Lower lobe of right lung (tissue), 2 donors: Measurements from ENCODE around the gene FAT3. TPM values are rescaled to one million over a fixed set of nuclear protein-coding genes. Genes with fewer than 3 reads are reported as not detected.
A peak's percentile ranks its signal among the peaks of the same experiment; 100 is the strongest.

ENCODE experiments used
- ATAC-seq, 2 donors: fragments of 200-7000 bp; cut with Tn5 transposase; one replicate each; pipeline ENCODE4 v1.9.1; 2020 to 2022; ENCODE audit warnings: mild to moderate bottlenecking in 2 of 2, moderate library complexity in 2 of 2
- DNase-seq: peaks from one replicate; pipeline ENCODE4 v3.0.0-alpha.2; 2020
- H3K27ac ChIP-seq: fragments of 200-600 bp; one replicate; pipeline ENCODE4 v1.8.0; 2022
- H3K27me3 ChIP-seq: fragments of 200-600 bp; one replicate; pipeline ENCODE4 v1.8.0; 2022; ENCODE audit warnings: low read depth
- H3K36me3 ChIP-seq: fragments of 200-600 bp; one replicate; pipeline ENCODE4 v1.8.0; 2022; ENCODE audit warnings: mild to moderate bottlenecking
- H3K4me1 ChIP-seq: fragments of 200-600 bp; one replicate; pipeline ENCODE4 v1.8.0; 2022
- H3K4me3 ChIP-seq: fragments of 200-600 bp; one replicate; pipeline ENCODE4 v1.8.0; 2022; ENCODE audit warnings: mild to moderate bottlenecking
- H3K9me3 ChIP-seq: fragments of 200-600 bp; one replicate; pipeline ENCODE4 v1.8.0; 2022
- intact Hi-C: fragments of 100-400 bp; cut with DNase I; formaldehyde crosslinking; loops from one replicate; pipeline ENCODE4 v1.11.0; 2022
- total RNA-seq: library from RNA; stranded (reverse); fragmentation: NEBNext Ultra II Directional; extraction: Animal tissue kit (Norgen Biotek cat#: 25700); gene quantifications from one replicate; pipeline ENCODE4 v1.2.1, GENCODE V29; 2021
- TF ChIP-seq, protein P1 (sequence below): fragments of 200-600 bp; IDR thresholded peaks from one replicate; pipeline ENCODE4 v1.8.0; 2022; ENCODE audit warnings: antibody characterized with exemption, mild to moderate bottlenecking
- donor health status: DM: no; HTN: yes; CAD: no; lungs with severe emphysema.

Gene FAT3
- total RNA-seq, 1 donor from 2014 or later, result 7.9 TPM

DNA sequence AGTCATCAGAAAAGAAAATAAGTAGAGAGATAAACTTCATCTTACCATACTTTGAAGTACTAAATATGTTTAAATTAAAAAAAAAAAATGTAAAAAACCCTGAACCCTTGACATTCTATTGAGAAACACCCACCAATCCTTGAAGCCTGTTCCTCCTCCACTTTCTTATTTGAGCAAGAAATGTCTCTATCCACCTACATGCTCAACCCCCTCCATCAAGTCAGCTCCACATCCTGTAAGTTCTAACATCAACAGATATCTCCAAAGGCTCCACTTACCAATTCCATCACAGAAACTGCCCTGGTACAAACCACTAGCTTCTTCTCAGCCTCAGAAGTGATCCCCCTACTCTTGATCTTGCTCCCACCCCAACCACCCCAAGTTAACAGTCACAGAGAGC is 32.5 kb upstream of the FAT3 start:
- TF ChIP-seq, protein P1, sequence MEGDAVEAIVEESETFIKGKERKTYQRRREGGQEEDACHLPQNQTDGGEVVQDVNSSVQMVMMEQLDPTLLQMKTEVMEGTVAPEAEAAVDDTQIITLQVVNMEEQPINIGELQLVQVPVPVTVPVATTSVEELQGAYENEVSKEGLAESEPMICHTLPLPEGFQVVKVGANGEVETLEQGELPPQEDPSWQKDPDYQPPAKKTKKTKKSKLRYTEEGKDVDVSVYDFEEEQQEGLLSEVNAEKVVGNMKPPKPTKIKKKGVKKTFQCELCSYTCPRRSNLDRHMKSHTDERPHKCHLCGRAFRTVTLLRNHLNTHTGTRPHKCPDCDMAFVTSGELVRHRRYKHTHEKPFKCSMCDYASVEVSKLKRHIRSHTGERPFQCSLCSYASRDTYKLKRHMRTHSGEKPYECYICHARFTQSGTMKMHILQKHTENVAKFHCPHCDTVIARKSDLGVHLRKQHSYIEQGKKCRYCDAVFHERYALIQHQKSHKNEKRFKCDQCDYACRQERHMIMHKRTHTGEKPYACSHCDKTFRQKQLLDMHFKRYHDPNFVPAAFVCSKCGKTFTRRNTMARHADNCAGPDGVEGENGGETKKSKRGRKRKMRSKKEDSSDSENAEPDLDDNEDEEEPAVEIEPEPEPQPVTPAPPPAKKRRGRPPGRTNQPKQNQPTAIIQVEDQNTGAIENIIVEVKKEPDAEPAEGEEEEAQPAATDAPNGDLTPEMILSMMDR, result no peak
- ATAC-seq (no peak), DNase-seq (no peak)
- intact Hi-C loops, result no loop called here
- Histone ChIP-seq H3K4me1 (no peaks in the 10 kb centered on the region), H3K36me3 (no peaks in the 10 kb centered on the region), H3K4me3 (no peak overlapping the region), H3K27me3 (no peaks in the 10 kb centered on the region), H3K27ac (no peak overlapping the region), H3K9me3 (no peaks in the 10 kb centered on the region)

DNA sequence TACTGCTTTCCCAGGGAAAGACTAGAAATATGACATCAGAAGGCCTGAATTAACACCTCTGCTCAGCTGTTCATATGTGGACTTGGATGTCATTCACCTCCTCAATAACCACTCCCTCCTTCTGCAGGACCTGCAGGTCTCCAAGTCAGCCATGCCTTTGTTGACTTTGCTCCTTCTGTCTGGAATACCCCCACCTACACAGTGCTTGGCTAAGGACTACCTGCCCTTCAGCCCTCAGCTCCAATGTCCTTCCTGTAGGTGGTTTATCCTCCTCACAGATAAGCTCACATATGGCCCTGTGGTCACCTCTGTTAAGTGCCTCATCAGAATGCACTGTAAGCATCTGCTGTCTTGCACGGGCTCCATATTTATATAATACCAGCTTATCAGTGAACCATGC is 26.4 kb upstream of the FAT3 start:
- no peaks in the 10 kb centered on the region for H3K27me3 ChIP-seq
- H3K27ac ChIP-seq, result no peak overlapping the region
- H3K4me3 ChIP-seq, result no peak overlapping the region
- H3K36me3 ChIP-seq, result no peaks in the 10 kb centered on the region
- ATAC-seq, result no peak
- no peaks in the 10 kb centered on the region for H3K4me1 ChIP-seq
- intact Hi-C loops, result no loop called here
- TF ChIP-seq, protein P1, result no peak
- no peak for DNase-seq
- no peaks in the 10 kb centered on the region for H3K9me3 ChIP-seq

DNA sequence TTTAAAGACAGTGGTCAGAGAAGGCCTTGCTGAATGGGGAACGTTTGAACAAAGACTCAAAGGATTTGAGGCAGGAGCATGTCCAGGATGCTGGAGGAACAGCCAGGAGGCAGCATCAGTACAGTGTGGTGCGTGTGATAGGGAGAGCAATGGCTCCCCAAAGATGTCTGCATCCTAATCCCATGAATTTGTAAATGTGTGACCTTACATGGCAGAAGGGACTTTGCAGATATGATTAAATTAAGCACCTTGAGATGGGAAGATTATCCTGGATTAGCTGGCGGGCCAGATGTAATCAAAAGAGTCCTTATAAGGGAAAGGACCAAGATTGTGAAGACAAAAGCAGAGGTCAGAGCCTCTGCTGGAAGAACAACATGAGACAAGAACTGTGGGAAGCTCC is 24.6 kb upstream of the FAT3 start:
- DNase-seq, result no peak
- ATAC-seq, result no peak
- no peak overlapping the region for H3K4me3 ChIP-seq
- H3K4me1 ChIP-seq, result no peaks in the 10 kb centered on the region
- intact Hi-C loops, result no loop called here
- H3K27ac ChIP-seq, result no peak overlapping the region
- H3K27me3 ChIP-seq, result no peaks in the 10 kb centered on the region
- TF ChIP-seq, protein P1, result no peak
- H3K36me3 ChIP-seq, result no peaks in the 10 kb centered on the region
- no peaks in the 10 kb centered on the region for H3K9me3 ChIP-seq

DNA sequence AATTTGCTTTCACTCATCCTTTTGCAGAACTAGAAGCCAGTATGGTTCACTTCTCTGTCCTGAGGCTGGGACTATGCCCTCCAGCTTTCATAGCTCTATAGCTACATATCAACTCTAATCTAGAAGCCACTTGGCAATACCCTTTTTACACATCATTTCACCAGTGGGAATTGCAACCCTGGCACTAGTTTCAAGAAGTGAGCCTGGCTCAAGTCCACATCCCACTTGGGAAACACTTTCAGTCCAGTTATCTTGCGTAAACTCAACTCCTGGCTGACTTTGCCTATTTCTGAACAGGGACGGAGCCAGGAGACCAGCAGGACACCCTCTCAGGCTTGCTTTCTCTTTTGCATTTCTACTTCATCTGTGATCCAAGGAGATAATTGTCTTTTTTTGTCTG is 19.9 kb upstream of the FAT3 start:
- no peaks in the 10 kb centered on the region for H3K27me3 ChIP-seq
- ATAC-seq, result peak in 1 of 2 donors; percentile 61
- TF ChIP-seq, protein P1, result no peak
- no peak overlapping the region for H3K27ac ChIP-seq
- H3K9me3 ChIP-seq, result no peaks in the 10 kb centered on the region
- no peak for DNase-seq
- H3K4me3 ChIP-seq, result no peak overlapping the region
- intact Hi-C loops, result no loop called here
- no peaks in the 10 kb centered on the region for H3K4me1 ChIP-seq
- no peaks in the 10 kb centered on the region for H3K36me3 ChIP-seq

DNA sequence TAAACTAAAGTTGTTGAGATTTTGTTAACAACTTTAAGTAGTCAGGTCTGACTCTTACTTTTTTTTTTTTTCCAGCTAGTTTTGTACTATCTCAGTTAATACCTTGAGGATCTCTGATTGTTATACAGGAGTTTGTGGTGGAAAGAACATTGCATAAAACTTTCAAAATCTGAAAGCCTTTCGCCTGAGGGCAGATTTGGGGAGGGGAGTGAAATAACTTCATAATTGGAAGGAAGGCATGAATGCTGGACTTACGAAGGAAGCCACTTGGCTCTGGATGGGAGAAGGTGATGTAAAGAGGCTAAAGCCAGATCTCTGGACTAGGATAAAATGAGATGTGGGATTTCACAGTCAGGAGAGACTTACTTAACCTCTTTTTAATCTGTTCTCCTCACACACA is 18.2 kb upstream of the FAT3 start:
- ATAC-seq, result no peak
- no peaks in the 10 kb centered on the region for H3K4me1 ChIP-seq
- no peaks in the 10 kb centered on the region for H3K27me3 ChIP-seq
- intact Hi-C loops, result no loop called here
- TF ChIP-seq, protein P1, result no peak
- H3K9me3 ChIP-seq, result no peaks in the 10 kb centered on the region
- H3K27ac ChIP-seq, result no peak overlapping the region
- no peaks in the 10 kb centered on the region for H3K36me3 ChIP-seq
- H3K4me3 ChIP-seq, result no peak overlapping the region
- no peak for DNase-seq
